GM10266 (cell line): ENCODE data around the gene TCP11X2.
A peak's percentile ranks its signal among the peaks of the same experiment; 100 is the strongest.
"Not testable (repeated sequence)": the region's sequence is repeated elsewhere in the genome, so short reads cannot be mapped to it uniquely, and the experiment has no call there.

Source experiments
- DNase-seq: peaks from one replicate; pipeline ENCODE4 v3.0.0; 2012; ENCODE audit errors: extremely low spot score
- CTCF ChIP-seq: IDR thresholded peaks from 2 replicates; pipeline ENCODE4 v1.5.1; 2012; ENCODE audit warnings: mild to moderate bottlenecking, low read depth; ENCODE audit not compliant: control insufficient read depth, insufficient read depth; ENCODE audit errors: missing control alignments

The TCP11X2 gene

GRCh38 chrX:102471762-102472220 is at the start of gene TCP11X2:
TCP11X2 (minus strand) TSS chrX:102471812.
- DNase-seq: not testable (repeated sequence)

GRCh38 chrX:102517326-102517725 is 45.7 kb upstream of the TCP11X2 start:
- DNase-seq: no peak
- TF ChIP-seq CTCF: no peak

- peak; percentile 32 for DNase-seq
- TF ChIP-seq CTCF: no peak
Measured at GRCh38 chrX:102515975-102516941, 44.6 kb upstream of the TCP11X2 start, which contains the start of gene TMSB15A. TMSB15A (minus strand) TSS chrX:102516739.

- no peak for TF ChIP-seq CTCF
- no peak for DNase-seq
Measured at GRCh38 chrX:102514536-102514935, 42.9 kb upstream of the TCP11X2 start.

GRCh38 chrX:102498732-102499131 is 27.1 kb upstream of the TCP11X2 start:
- TF ChIP-seq CTCF: no peak
- no peak for DNase-seq

- TF ChIP-seq CTCF: no peak
- DNase-seq: no peak
Measured at GRCh38 chrX:102491766-102492165, 20.2 kb upstream of the TCP11X2 start.

GRCh38 chrX:102478765-102479164 is 7.2 kb upstream of the TCP11X2 start:
- not testable (repeated sequence) for DNase-seq

- not testable (repeated sequence) for DNase-seq
Measured at GRCh38 chrX:102470215-102470614, 1.4 kb downstream of the TCP11X2 start.

GRCh38 chrX:102458615-102459014 is 13.0 kb downstream of the TCP11X2 start:
- DNase-seq: not testable (repeated sequence)

- DNase-seq: not testable (repeated sequence)
Measured at GRCh38 chrX:102439908-102440307, 31.7 kb downstream of the TCP11X2 start, which contains the start of gene NXF2B. NXF2B (minus strand) TSS chrX:102440008; CDS start chrX:102380036, 59,972 bp downstream.

- DNase-seq: not testable (repeated sequence)
Measured at GRCh38 chrX:102414493-102414892, 57.1 kb downstream of the TCP11X2 start.
